ENCODE measurements around the gene ASB6.

Gene ASB6

DNA sequence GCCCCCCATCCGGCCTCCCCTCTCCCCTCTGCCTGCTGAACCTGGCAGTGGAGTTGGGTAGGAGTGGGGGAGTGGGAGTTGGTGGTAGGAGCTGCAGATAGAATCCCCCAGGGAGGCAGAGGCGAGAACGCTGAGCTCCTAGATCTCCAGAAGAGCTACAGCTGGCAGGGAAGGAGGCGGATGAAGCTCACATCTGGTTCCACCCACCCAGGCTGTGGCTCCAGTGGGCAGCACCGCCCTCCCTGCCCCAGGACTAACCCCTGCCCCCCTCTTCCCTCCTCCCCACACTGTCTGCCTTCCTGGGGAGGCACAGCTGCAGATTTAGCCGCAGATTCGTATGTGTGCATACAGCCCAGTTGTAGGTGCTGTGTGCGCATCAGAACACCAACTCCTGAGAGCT is 55.3 kb downstream of the ASB6 start:
- TF ChIP-seq, protein P1, sequence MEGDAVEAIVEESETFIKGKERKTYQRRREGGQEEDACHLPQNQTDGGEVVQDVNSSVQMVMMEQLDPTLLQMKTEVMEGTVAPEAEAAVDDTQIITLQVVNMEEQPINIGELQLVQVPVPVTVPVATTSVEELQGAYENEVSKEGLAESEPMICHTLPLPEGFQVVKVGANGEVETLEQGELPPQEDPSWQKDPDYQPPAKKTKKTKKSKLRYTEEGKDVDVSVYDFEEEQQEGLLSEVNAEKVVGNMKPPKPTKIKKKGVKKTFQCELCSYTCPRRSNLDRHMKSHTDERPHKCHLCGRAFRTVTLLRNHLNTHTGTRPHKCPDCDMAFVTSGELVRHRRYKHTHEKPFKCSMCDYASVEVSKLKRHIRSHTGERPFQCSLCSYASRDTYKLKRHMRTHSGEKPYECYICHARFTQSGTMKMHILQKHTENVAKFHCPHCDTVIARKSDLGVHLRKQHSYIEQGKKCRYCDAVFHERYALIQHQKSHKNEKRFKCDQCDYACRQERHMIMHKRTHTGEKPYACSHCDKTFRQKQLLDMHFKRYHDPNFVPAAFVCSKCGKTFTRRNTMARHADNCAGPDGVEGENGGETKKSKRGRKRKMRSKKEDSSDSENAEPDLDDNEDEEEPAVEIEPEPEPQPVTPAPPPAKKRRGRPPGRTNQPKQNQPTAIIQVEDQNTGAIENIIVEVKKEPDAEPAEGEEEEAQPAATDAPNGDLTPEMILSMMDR (IDR thresholded peaks at IDR 0.05; ENCODE audit: low read length, missing control alignments) = no peak
- no peak for DNase-seq (ENCODE audit: low read depth)
- H3K4me3 ChIP-seq (replicated peaks; ENCODE audit: low read depth, low read length) = no peak overlapping the region

DNA sequence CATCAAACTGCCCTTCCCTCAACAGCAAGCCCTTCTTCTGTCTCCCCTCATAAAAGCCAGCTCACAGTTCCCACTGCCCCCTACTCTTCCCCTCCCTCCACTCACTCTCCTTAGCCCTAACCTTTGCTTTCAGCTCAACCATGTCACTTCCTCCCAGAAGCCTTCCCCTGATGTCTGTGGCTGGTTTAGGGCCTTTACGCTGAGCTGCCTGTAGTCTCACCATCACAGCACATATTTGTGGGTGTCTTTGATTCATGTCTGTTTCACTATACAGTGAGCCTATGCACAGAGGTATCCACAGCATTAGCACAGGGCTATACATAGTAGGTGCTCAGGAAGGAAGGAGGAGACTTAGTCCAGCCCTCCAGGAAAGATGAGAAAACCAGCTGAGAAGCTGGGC is 55.7 kb downstream of the ASB6 start:
- TF ChIP-seq, protein P1 (IDR thresholded peaks at IDR 0.05; ENCODE audit: low read length, missing control alignments) = no peak
- no peak overlapping the region for H3K4me3 ChIP-seq (replicated peaks; ENCODE audit: low read depth, low read length)
- DNase-seq (ENCODE audit: low read depth) = no peak

DNA sequence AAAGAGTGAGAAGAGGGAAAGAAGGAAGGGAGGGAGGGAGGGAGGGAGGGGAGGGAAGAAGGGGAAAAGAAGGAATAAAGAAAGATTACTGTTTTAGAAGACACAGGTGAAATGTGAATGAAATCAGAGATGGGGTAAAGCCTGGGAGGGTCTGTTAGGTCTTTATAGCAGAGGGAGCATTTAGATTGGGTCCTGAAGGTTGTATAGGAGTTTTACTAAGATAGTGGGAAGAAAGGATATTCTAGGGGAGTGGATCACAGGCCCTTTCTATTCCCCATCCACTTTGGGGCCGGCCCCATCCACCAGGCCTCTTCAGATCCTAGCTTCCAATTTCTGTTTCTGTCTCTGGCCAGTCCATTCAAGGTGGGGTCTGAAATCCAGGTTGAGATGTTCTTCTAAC is 56.6 kb downstream of the ASB6 start:
- no peak for DNase-seq (ENCODE audit: low read depth)
- TF ChIP-seq, protein P1 (IDR thresholded peaks at IDR 0.05; ENCODE audit: low read length, missing control alignments) = no peak
- H3K4me3 ChIP-seq (replicated peaks; ENCODE audit: low read depth, low read length) = no peak overlapping the region
